Measurements from ENCODE around the gene CHFR.
"Not testable (repeated sequence)": the region's sequence is repeated elsewhere in the genome, so short reads cannot be mapped to it uniquely, and the experiment has no call there.

The CHFR gene

GRCh38 chr12:132837693-132838409, 49.6 kb downstream of the CHFR start:
- TF ChIP-seq CTCF (IDR thresholded peaks at IDR 0.05; ENCODE audit: low read depth, low read length) = no peak
- DNase-seq (ENCODE audit: extremely low read depth, low read depth) = no peak

GRCh38 chr12:132836795-132837331, 50.5 kb downstream of the CHFR start:
- DNase-seq (ENCODE audit: extremely low read depth, low read depth) = no peak
- TF ChIP-seq CTCF (IDR thresholded peaks at IDR 0.05; ENCODE audit: low read depth, low read length) = no peak

- DNase-seq (ENCODE audit: extremely low read depth, low read depth) = not testable (repeated sequence)
These were observed 51.2 kb downstream of the CHFR start for GRCh38 chr12:132836230-132836629.

GRCh38 chr12:132835076-132836025, 52.1 kb downstream of the CHFR start:
- TF ChIP-seq CTCF (IDR thresholded peaks at IDR 0.05; ENCODE audit: low read depth, low read length) = no peak
- no peak for DNase-seq (ENCODE audit: extremely low read depth, low read depth)

- no peak for DNase-seq (ENCODE audit: extremely low read depth, low read depth)
- TF ChIP-seq CTCF (IDR thresholded peaks at IDR 0.05; ENCODE audit: low read depth, low read length) = no peak
These were observed 53.2 kb downstream of the CHFR start for GRCh38 chr12:132834181-132834711.

GRCh38 chr12:132833341-132833740, 54.1 kb downstream of the CHFR start:
- DNase-seq (ENCODE audit: extremely low read depth, low read depth) = no peak
- no peak for TF ChIP-seq CTCF (IDR thresholded peaks at IDR 0.05; ENCODE audit: low read depth, low read length)

- DNase-seq (ENCODE audit: extremely low read depth, low read depth) = no peak
- TF ChIP-seq CTCF (IDR thresholded peaks at IDR 0.05; ENCODE audit: low read depth, low read length) = no peak
These were observed 55.6 kb downstream of the CHFR start for GRCh38 chr12:132831771-132832170.
